ENCODE data around the gene CCT5. TPM values are rescaled to one million over a fixed set of nuclear protein-coding genes. Genes with fewer than 3 reads are reported as not detected.

The CCT5 gene
- total and polyA plus RNA-seq, 10 of the 15 experiments (the other 5 are each of a cell fraction or from before 2014, with no cell fraction given) = 376 to 637 (median 543) TPM

- Histone ChIP-seq H3K9ac (ENCODE audit: control insufficient read depth, insufficient read depth, low read length) (no peak overlapping the region), H3K9me3 (replicated peaks; ENCODE audit: control insufficient read depth, insufficient read depth, low read length) (no peaks in the 10 kb centered on the region), H3K27me3 (replicated peaks in 1 of 2; ENCODE audit: control insufficient read depth in 2 of 2, insufficient read depth in 2 of 2, low read length in 1 of 2) (no peaks in the 10 kb centered on the region), H3K4me2 (ENCODE audit: control insufficient read depth, insufficient read depth) (no peak overlapping the region), H3K4me1 (ENCODE audit: control insufficient read depth, insufficient read depth, low read length) (no peaks in the 10 kb centered on the region), H3K79me2 (ENCODE audit: control insufficient read depth, insufficient read depth, low read length) (no peaks in the 10 kb centered on the region), H3K27ac (ENCODE audit: control insufficient read depth, insufficient read depth) (no peak overlapping the region), H3K4me3 (no peak overlapping the region), H3K36me3 (ENCODE audit: control insufficient read depth in 2 of 2, insufficient read depth in 2 of 2, low read length in 1 of 2) (no peaks in the 10 kb centered on the region), H2AFZ (ENCODE audit: control insufficient read depth, low read depth, low read length) (no peak overlapping the region), H4K20me1 (ENCODE audit: control insufficient read depth, insufficient read depth) (no peaks in the 10 kb centered on the region)
- 64% methylated on average over 5 of the region's 5 CpGs for WGBS (ENCODE audit: insufficient coverage, insufficient replicate concordance, low lambda C conversion rate, missing lambda C conversion rate)
- peak; percentile 7 for FAIRE-seq
- POLR2A ChIA-PET = no interaction called here
- in situ Hi-C loops (cut with MboI) = no loop called here
- TF ChIP-seq ZBTB11 (CRISPR knock-in tag; IDR thresholded peaks at IDR 0.05) = no peak
- TF ChIP-seq RCOR1 (conservative IDR thresholded peaks at IDR 0.05; ENCODE audit: low read depth, low read length) = no peak
- no peak for TF ChIP-seq NBN (IDR thresholded peaks at IDR 0.05)
- no peak for TF ChIP-seq STAT1 (conservative IDR thresholded peaks at IDR 0.05)
- no peak for TF ChIP-seq ZZZ3 (IDR thresholded peaks at IDR 0.05; ENCODE audit: control insufficient read depth, insufficient read length, low read depth)
- no peak for TF ChIP-seq NR2F1 (conservative IDR thresholded peaks at IDR 0.05)
- no peak for TF ChIP-seq ESRRA (IDR thresholded peaks at IDR 0.05; ENCODE audit: low read length)
- no peak for TF ChIP-seq NFYB (IDR thresholded peaks at IDR 0.05; ENCODE audit: insufficient read depth, low read depth, low read length)
- no peak for TF ChIP-seq KDM1A (IDR thresholded peaks at IDR 0.05; ENCODE audit: borderline replicate concordance)
- TF ChIP-seq STAT3 (IDR thresholded peaks at IDR 0.05; ENCODE audit: low read depth, low read length) = no peak
- no peak for TF ChIP-seq NR2C2 (IDR thresholded peaks at IDR 0.05; ENCODE audit: borderline replicate concordance, control insufficient read depth, insufficient read length, low read depth)
- TF ChIP-seq EGR1 (IDR thresholded peaks at IDR 0.05; ENCODE audit: borderline replicate concordance in 1 of 2, low read depth in 2 of 2, low read length in 2 of 2) = no peak
- TF ChIP-seq PRDM15 (CRISPR knock-in tag; IDR thresholded peaks at IDR 0.05) = no peak
- no peak for TF ChIP-seq ATF2 (IDR thresholded peaks at IDR 0.05; ENCODE audit: low read length)
- CTCF ChIA-PET = no interaction called here
- no peak for ATAC-seq
- intact Hi-C loops (cut with micrococcal nuclease; ENCODE audit: unreplicated experiment) = no loop called here
- no TSS peak for BruUV-seq (replicated peaks)
- SMC1A ChIA-PET (ENCODE audit: uncharacterized antibody, unreplicated experiment) = no interaction called here
- RAD21 ChIA-PET (ENCODE audit: unreplicated experiment) = no interaction called here
- DNase-seq (ENCODE audit: low read depth, low spot score) = no peak
Measured at GRCh38 chr5:10213316-10213715, 36.8 kb upstream of the CCT5 start.

Data from GM12878 (cell line).